Rectal smooth muscle tissue (tissue), 1 donor: ENCODE results near the gene GJB3.
"Not testable (repeated sequence)": the region's sequence is repeated elsewhere in the genome, so short reads cannot be mapped to it uniquely, and the experiment has no call there.

Experiments
- H3K27ac ChIP-seq: one replicate; pipeline ENCODE4 v1.7.0; 2013; ENCODE audit warnings: low read depth, low read length, inconsistent platforms
- H3K27me3 ChIP-seq: one replicate; pipeline ENCODE4 v1.7.0; 2013; ENCODE audit warnings: low read length; ENCODE audit not compliant: control insufficient read depth, insufficient read depth
- H3K36me3 ChIP-seq: one replicate; pipeline ENCODE4 v1.7.0; 2013; ENCODE audit warnings: low read length; ENCODE audit not compliant: control insufficient read depth, insufficient read depth
- H3K4me1 ChIP-seq: one replicate; pipeline ENCODE4 v1.7.0; 2013; ENCODE audit warnings: low read length; ENCODE audit not compliant: control insufficient read depth, insufficient read depth
- H3K4me3 ChIP-seq: one replicate; pipeline ENCODE4 v1.7.0; 2013; ENCODE audit warnings: low read length
- H3K9ac ChIP-seq: one replicate; pipeline ENCODE4 v1.7.0; 2013; ENCODE audit warnings: low read length

Gene GJB3

DNA sequence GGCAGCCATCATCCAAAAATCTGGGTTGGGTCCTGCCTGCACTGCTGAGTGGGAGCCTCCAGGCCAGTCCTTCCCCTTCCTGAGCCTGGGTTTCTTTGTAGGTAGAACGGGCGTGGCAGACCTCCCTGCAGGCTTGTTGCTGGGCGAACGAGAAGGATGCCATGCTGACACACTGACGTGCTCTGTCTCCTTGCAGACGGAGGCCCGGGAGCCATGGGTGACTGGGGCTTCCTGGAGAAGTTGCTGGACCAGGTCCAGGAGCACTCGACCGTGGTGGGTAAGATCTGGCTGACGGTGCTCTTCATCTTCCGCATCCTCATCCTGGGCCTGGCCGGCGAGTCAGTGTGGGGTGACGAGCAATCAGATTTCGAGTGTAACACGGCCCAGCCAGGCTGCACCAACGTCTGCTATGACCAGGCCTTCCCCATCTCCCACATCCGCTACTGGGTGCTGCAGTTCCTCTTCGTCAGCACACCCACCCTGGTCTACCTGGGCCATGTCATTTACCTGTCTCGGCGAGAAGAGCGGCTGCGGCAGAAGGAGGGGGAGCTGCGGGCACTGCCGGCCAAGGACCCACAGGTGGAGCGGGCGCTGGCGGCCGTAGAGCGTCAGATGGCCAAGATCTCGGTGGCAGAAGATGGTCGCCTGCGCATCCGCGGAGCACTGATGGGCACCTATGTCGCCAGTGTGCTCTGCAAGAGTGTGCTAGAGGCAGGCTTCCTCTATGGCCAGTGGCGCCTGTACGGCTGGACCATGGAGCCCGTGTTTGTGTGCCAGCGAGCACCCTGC lies 13.2 kb downstream of the GJB3 start:
- Histone ChIP-seq H3K9ac (no peak overlapping the region), H3K27me3 (peaks cover 8% of the 10 kb centered on the region), H3K27ac (no peak overlapping the region), H3K4me1 (no peaks in the 10 kb centered on the region), H3K4me3 (no peak overlapping the region), H3K36me3 (no peaks in the 10 kb centered on the region)

DNA sequence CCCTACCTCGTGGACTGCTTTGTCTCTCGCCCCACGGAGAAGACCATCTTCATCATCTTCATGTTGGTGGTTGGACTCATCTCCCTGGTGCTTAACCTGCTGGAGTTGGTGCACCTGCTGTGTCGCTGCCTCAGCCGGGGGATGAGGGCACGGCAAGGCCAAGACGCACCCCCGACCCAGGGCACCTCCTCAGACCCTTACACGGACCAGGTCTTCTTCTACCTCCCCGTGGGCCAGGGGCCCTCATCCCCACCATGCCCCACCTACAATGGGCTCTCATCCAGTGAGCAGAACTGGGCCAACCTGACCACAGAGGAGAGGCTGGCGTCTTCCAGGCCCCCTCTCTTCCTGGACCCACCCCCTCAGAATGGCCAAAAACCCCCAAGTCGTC lies 13.8 kb downstream of the GJB3 start:
- no peak overlapping the region for H3K9ac ChIP-seq
- no peak overlapping the region for H3K4me3 ChIP-seq
- peaks cover 8% of the 10 kb centered on the region for H3K27me3 ChIP-seq
- no peaks in the 10 kb centered on the region for H3K36me3 ChIP-seq
- H3K4me1 ChIP-seq, result no peaks in the 10 kb centered on the region
- no peak overlapping the region for H3K27ac ChIP-seq

DNA sequence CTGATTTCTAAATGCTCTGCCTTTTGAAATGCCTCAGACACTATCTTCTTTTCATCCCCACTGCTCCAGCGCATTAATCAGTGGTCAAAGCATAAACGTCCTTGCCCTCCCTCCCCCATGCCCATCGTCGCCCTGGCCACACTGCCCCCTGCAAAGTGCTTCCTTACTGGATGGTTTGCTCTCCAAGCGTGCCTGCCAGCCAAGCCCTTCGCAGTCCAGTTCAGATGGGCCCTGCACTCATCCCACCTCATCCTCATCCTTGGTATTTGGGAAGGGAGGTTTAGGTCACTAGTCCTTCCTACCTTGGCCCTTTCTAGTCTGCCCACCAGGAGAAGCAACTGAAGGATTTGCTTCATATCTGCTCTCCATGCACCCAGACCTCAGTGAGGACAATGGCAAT lies 14.9 kb downstream of the GJB3 start:
- Histone ChIP-seq H3K27me3 (peaks cover 8% of the 10 kb centered on the region), H3K27ac (no peak overlapping the region), H3K4me1 (no peaks in the 10 kb centered on the region), H3K4me3 (no peak overlapping the region), H3K36me3 (no peaks in the 10 kb centered on the region), H3K9ac (no peak overlapping the region)

DNA sequence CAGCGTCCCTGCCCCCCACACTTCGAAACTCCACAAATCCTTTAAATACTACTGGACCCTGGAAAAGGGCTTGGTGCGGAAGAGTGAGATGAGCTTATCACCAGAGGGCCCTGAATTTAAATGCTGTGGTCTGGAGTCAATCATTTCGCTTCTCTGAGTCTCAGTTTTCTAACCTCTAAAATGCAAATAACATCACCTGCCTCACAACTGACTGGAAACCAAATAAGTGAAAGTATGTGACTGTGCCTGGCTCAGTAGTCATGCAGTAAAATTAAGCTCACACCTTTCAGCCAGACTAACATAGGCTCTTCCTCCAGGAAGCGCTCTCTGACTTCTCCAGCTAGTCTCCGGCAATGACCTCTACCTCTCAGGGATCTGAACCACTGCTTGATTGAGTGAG lies 16.0 kb downstream of the GJB3 start:
- no peak overlapping the region for H3K27ac ChIP-seq
- H3K4me3 ChIP-seq, result no peak overlapping the region
- no peak overlapping the region for H3K9ac ChIP-seq
- no peaks in the 10 kb centered on the region for H3K36me3 ChIP-seq
- no peaks in the 10 kb centered on the region for H3K4me1 ChIP-seq
- peaks cover 8% of the 10 kb centered on the region for H3K27me3 ChIP-seq

DNA sequence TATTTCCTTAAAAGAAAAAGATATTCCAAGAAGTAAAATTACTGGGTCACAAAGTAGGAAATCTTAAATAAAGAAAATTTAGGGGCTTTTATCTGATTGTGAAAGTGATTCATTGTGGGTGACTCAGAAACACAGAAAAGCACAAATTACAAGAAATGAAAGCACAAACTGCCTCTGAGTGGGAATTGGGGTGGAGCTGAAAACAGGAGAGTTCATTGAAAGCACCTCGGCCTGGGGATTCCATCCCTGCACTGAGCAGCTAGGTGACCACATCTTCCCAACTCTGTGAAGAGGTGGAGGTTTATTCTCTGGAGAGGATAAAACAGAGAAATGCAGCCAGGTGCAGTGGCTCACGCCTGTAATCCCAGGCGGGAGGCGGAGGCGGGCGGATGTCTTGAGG lies 19.2 kb downstream of the GJB3 start:
- H3K36me3 ChIP-seq, result no peaks in the 10 kb centered on the region
- no peak overlapping the region for H3K27ac ChIP-seq
- no peak overlapping the region for H3K9ac ChIP-seq
- no peak overlapping the region for H3K4me3 ChIP-seq
- peaks cover 2% of the 10 kb centered on the region for H3K27me3 ChIP-seq
- H3K4me1 ChIP-seq, result no peaks in the 10 kb centered on the region

DNA sequence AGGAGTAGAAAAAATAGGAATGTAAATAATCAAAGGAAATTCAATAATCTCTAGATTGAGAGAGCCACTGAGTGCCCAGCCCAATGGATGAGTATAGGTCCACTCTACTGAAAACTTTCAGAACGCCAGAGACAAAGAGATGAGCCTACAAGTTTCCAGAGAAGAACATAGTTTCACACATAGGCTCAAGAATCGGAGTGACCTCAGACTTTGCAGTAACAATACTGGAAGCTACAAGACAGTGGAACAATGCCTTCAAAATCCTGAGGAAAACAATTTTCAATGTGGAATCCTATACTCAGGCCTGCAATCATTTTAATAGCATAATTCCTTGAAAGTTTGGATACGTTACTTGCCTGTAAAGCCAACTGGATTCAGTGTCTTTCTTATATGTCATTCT lies 22.8 kb downstream of the GJB3 start:
- Histone ChIP-seq H3K4me3 (no peak overlapping the region), H3K27ac (no peak overlapping the region), H3K27me3 (no peaks in the 10 kb centered on the region), H3K36me3 (no peaks in the 10 kb centered on the region), H3K9ac (no peak overlapping the region), H3K4me1 (no peaks in the 10 kb centered on the region)

DNA sequence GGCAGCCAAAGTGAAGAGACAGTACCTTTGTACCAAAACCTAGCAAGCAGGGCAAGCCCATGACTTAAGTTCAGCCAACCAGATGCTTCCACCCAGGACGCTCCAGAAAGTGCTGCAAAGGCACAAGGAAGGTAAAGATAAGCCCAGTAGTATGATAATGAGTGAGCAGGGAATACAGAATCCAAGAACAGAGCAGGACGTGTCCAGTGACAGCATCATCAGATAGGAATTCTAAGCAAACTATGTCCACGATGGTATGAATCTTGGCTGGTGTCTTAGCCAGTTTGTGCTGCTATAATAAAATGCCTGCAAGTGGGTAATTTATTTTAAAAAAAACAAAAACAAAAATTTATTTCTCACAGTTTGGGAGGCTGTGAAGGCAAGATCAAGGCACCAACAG lies 25.4 kb downstream of the GJB3 start:
- no peak overlapping the region for H3K27ac ChIP-seq
- H3K27me3 ChIP-seq, result no peaks in the 10 kb centered on the region
- no peaks in the 10 kb centered on the region for H3K4me1 ChIP-seq
- no peak overlapping the region for H3K9ac ChIP-seq
- H3K4me3 ChIP-seq, result no peak overlapping the region
- H3K36me3 ChIP-seq, result no peaks in the 10 kb centered on the region

DNA sequence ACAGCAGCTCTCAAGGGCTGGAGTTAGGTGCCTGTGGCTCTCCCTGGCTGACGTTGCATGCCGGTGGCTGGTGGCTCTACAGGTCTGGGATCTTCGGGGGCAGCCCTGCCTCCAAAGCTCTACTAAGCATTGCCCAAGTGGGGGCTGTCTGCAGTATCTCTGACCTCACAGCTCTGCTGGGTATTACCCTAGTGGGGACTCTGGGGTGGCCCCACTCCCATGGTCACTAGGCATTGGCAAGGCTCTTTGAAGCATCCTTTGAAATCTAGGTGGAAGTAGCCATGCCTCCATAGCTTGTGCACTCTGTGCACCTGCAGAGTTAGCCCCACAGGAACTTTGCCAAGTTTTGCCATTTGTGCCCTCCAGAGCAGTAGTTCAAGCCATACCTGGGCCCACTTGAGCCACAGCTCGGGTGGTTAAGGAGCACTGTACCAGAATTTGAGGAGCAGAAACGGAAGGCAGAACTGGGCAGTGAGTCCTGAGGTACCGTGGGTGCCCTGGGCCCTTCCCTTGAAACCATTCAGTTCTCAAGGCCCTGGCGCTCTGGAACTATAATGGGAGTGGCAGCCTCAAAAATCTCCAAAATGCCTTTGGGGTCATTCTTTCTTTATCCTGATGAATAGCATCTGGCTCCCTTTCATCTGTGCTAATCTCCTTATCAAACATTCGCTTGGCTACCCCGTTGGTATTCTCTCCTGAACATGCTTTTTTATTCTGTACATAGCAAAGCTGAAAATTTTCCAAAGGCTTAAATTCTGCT lies 27.2 kb downstream of the GJB3 start:
- Histone ChIP-seq H3K36me3 (no peaks in the 10 kb centered on the region), H3K27ac (no peak overlapping the region), H3K9ac (no peak overlapping the region), H3K4me3 (no peak overlapping the region), H3K27me3 (no peaks in the 10 kb centered on the region), H3K4me1 (no peaks in the 10 kb centered on the region)

DNA sequence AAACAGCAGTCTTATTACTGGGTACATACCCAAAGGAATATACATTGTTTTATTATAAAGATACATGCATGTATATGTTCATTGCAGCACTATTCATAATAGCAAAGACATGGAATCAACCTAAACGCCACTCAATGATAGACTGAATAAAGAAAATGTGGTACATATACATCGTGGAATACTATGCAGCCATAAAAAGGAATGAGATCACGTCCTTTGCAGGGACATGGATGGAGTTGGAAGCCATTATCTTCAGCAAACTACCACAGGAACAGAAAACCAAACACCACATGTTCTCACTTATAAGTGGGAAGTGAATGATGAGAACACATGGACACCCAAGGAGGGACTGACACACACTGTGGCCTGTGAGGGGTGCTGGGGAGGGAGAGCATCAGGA lies 29.8 kb downstream of the GJB3 start:
- not testable (repeated sequence) for H3K9ac ChIP-seq, H3K4me1 ChIP-seq, H3K27me3 ChIP-seq, H3K4me3 ChIP-seq, H3K36me3 ChIP-seq, H3K27ac ChIP-seq

DNA sequence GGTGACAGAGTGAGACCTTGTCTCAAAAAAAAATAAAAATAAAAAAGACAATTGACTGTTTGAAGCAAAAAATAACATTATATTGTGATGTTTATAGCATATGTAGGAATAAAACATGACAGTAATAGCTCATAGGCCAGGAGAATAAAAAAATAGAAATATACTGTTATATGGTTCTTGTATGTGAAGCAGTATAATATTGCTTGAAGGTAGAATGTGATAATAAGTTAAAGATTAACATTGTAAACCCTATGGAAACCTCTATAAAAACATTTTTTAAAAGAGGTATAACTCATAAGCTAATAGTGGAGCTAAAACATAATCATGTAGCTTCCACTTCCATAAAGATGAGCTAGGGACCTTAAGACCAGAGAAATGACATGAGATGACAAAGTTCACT lies 35.3 kb downstream of the GJB3 start:
- Histone ChIP-seq H3K36me3 (no peaks in the 10 kb centered on the region), H3K27me3 (no peaks in the 10 kb centered on the region), H3K27ac (no peak overlapping the region), H3K4me3 (no peak overlapping the region), H3K4me1 (no peaks in the 10 kb centered on the region), H3K9ac (no peak overlapping the region)

DNA sequence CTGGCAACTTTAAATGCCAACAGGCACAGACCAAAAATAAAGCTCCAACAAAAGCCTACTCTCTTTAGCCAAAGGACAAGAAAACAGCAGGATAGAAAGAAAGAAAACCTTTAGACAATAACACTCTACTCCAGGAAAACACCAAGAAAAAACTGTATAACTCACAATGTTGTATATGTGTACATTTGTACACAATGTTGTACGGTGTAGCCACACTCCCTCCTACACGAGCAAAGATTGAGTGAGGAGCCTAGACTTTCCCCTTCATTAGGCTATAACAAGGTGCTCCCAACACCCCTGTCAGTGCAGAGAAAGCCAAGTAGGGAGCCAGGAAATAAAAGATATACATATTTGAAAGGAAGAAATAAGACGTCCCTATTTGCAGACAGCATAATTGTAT lies 35.8 kb downstream of the GJB3 start:
- no peak overlapping the region for H3K27ac ChIP-seq
- no peak overlapping the region for H3K9ac ChIP-seq
- H3K4me1 ChIP-seq, result no peaks in the 10 kb centered on the region
- H3K4me3 ChIP-seq, result no peak overlapping the region
- H3K36me3 ChIP-seq, result no peaks in the 10 kb centered on the region
- no peaks in the 10 kb centered on the region for H3K27me3 ChIP-seq

DNA sequence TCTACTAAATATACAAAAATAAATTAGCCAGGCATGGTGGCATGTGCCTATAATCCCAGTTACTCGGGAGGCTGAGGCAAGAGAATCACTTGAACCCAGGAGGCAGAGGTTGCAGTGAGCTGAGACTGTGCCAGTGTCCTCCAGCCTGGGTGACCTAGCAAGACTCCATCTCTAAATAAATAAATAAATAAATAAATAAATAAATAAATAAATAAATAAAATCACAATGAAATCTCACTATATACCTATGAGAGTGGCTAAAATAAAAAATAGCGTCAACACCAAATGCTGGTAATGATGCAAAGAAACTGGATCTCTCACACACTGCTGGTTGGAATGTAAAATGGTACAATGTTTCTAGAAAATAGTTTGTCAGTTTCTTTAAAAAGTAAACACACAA lies 37.8 kb downstream of the GJB3 start:
- not testable (repeated sequence) for H3K9ac ChIP-seq

DNA sequence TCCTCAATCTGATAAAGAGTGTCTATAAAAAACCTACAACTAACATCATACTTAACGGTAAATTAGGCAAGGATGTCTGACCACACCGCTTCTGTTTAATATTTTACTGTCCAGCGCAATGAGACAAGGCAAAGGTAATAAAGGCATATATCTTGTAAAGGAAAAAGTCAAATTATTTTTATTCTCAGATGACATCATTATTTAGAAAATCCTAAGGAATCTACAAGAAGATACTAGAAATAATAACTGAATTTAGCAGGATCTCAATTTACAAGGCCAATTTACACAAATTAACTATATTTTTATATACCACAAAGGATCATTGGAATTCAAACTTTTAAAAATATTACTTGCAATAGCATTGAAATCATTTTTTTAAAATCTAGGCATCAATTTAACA lies 41.2 kb downstream of the GJB3 start:
- Histone ChIP-seq H3K27me3 (no peaks in the 10 kb centered on the region), H3K9ac (no peak overlapping the region), H3K36me3 (peaks cover 2% of the 10 kb centered on the region), H3K27ac (no peak overlapping the region), H3K4me3 (no peak overlapping the region), H3K4me1 (no peaks in the 10 kb centered on the region)

More for the DNA sequence above, 37.8 kb downstream of the GJB3 start:
- not testable (repeated sequence) for H3K36me3 ChIP-seq, H3K4me3 ChIP-seq, H3K27ac ChIP-seq, H3K27me3 ChIP-seq, H3K4me1 ChIP-seq
